IMR-90 (cell line): ENCODE results near the gene FAM110C. TPM values are rescaled to one million over a fixed set of nuclear protein-coding genes. Genes with fewer than 3 reads are reported as not detected.

ENCODE experiments used
- ATAC-seq: fragments of 200-7000 bp; cut with Tn5 transposase; 2 replicates; pipeline ENCODE4 v1.9.1; 2020; ENCODE audit warnings: low read depth, mild to moderate bottlenecking, moderate library complexity
- BruUV-seq: library from RNA; stranded (reverse); fragments of 400-500 nt; replicated peaks from 2 replicates; lab custom pipeline; 2021; lab: Mats Ljungman, UMichigan
- CTCF ChIA-PET: fragments of 300-600 bp; formaldehyde crosslinking; extraction: SDS; loops from one replicate; lab custom pipeline; 2021; ENCODE audit warnings: antibody characterized with exemption; lab: Yijun Ruan, JAX
- POLR2A ChIA-PET: fragments of 300-600 bp; sonication (Branson Sonifier 250); formaldehyde crosslinking; loops from one replicate; lab custom pipeline; 2022; ENCODE audit warnings: antibody characterized with exemption; ENCODE audit not compliant: unreplicated experiment; lab: Charles Lee
- DNase-seq: peaks from one replicate; pipeline ENCODE4 v3.0.0; 2013
- H2AFZ ChIP-seq: replicated peaks from 2 replicates; pipeline ENCODE3; 2013; ENCODE audit warnings: low read length, mild to moderate bottlenecking; ENCODE audit not compliant: poor library complexity
- H2AK5ac ChIP-seq: 2 replicates; pipeline ENCODE4 v1.6.1; 2013; ENCODE audit warnings: low read depth, low read length, inconsistent platforms
- H2AK9ac ChIP-seq: replicated peaks from 2 replicates; pipeline ENCODE3; 2013; ENCODE audit warnings: mild to moderate bottlenecking, low read depth, low read length, moderate library complexity; ENCODE audit not compliant: poor library complexity
- H2BK120ac ChIP-seq: 2 replicates; pipeline ENCODE4 v1.6.1; 2013; ENCODE audit warnings: low read depth, low read length, inconsistent platforms
- H2BK15ac ChIP-seq: 3 replicates; pipeline ENCODE4 v1.6.1; 2013; ENCODE audit warnings: low read depth, low read length, inconsistent platforms
- H2BK20ac ChIP-seq: 2 replicates; pipeline ENCODE4 v1.6.1; 2013; ENCODE audit warnings: low read depth, mild to moderate bottlenecking, inconsistent platforms, low read length, moderate library complexity
- H2BK5ac ChIP-seq: 2 replicates; pipeline ENCODE4 v1.6.1; 2013; ENCODE audit warnings: mild to moderate bottlenecking, low read depth, low read length, inconsistent platforms; ENCODE audit not compliant: poor library complexity, severe bottlenecking
- H3K14ac ChIP-seq: replicated peaks from 2 replicates; pipeline ENCODE4 v1.6.1; 2013; ENCODE audit warnings: low read depth, low read length, inconsistent platforms
- H3K18ac ChIP-seq: 2 replicates; pipeline ENCODE4 v1.6.1; 2013; ENCODE audit warnings: low read depth, low read length, control low read depth
- H3K23ac ChIP-seq: 2 replicates; pipeline ENCODE4 v1.6.1; 2013; ENCODE audit warnings: low read depth, low read length, inconsistent platforms
- H3K27ac ChIP-seq: 2 replicates; pipeline ENCODE4 v1.5.1; 2013; ENCODE audit warnings: mild to moderate bottlenecking, control low read depth, low read length; ENCODE audit not compliant: insufficient read depth
- H3K27me3 ChIP-seq: 2 replicates; pipeline ENCODE4 v1.6.1; 2013; ENCODE audit warnings: low read length; ENCODE audit not compliant: control insufficient read depth, insufficient read depth
- H3K36me3 ChIP-seq: 2 replicates; pipeline ENCODE4 v1.6.1; 2013; ENCODE audit warnings: low read length, mixed read lengths; ENCODE audit not compliant: control insufficient read depth, insufficient read depth
- H3K4ac ChIP-seq: 2 replicates; pipeline ENCODE4 v1.6.1; 2013; ENCODE audit warnings: low read depth, low read length, inconsistent platforms
- H3K4me1 ChIP-seq: 2 replicates; pipeline ENCODE4 v1.6.1; 2013; ENCODE audit warnings: low read length, mixed read lengths; ENCODE audit not compliant: control insufficient read depth, insufficient read depth
- H3K4me2 ChIP-seq: 2 replicates; pipeline ENCODE4 v1.6.1; 2013; ENCODE audit warnings: low read depth, mild to moderate bottlenecking, control low read depth, low read length, moderate library complexity
- H3K4me3 ChIP-seq: 2 replicates; pipeline ENCODE4 v1.5.1; 2013; ENCODE audit warnings: low read depth, mild to moderate bottlenecking, control low read depth, low read length, moderate library complexity; ENCODE audit not compliant: insufficient read depth
- H3K56ac ChIP-seq: 2 replicates; pipeline ENCODE4 v1.6.1; 2013; ENCODE audit warnings: low read length, inconsistent platforms; ENCODE audit not compliant: insufficient read depth; ENCODE audit errors: extremely low read depth
- H3K79me1 ChIP-seq, 2 experiments: 2 replicates each; pipeline ENCODE4 v1.6.1; 2013; ENCODE audit warnings: low read length in 2 of 2, inconsistent platforms in 1 of 2, low read depth in 1 of 2
- H3K9ac ChIP-seq: 2 replicates; pipeline ENCODE4 v1.6.1; 2013; ENCODE audit warnings: low read depth, low read length, control low read depth
- H3K9me1 ChIP-seq: 2 replicates; pipeline ENCODE4 v1.6.1; 2013; ENCODE audit warnings: low read length, inconsistent platforms; ENCODE audit not compliant: insufficient read depth
- H3K9me3 ChIP-seq: 2 replicates; pipeline ENCODE4 v1.6.1; 2013; ENCODE audit warnings: low read length; ENCODE audit not compliant: control insufficient read depth, insufficient read depth
- H4K20me1 ChIP-seq: 2 replicates; pipeline ENCODE4 v1.6.1; 2013; ENCODE audit warnings: low read length, inconsistent platforms; ENCODE audit not compliant: insufficient read depth
- H4K5ac ChIP-seq: 2 replicates; pipeline ENCODE4 v1.6.1; 2013; ENCODE audit warnings: mild to moderate bottlenecking, low read depth, low read length, control low read depth
- H4K8ac ChIP-seq, 2 experiments: 2 replicates each; pipeline ENCODE4 v1.6.1; 2013; ENCODE audit warnings: low read depth in 2 of 2, low read length in 2 of 2, control low read depth in 1 of 2, inconsistent platforms in 1 of 2
- H4K91ac ChIP-seq: 2 replicates; pipeline ENCODE4 v1.6.1; 2013; ENCODE audit warnings: low read depth, low read length, inconsistent platforms; ENCODE audit not compliant: insufficient read depth
- BHLHE40 ChIP-seq: fragments of 150-350 bp; IDR thresholded peaks from 2 replicates; pipeline ENCODE4 v1.6.1; 2016; ENCODE audit warnings: mild to moderate bottlenecking, low read depth, low read length
- CEBPB ChIP-seq: IDR thresholded peaks from 2 replicates; pipeline ENCODE4 v1.6.1; 2012; ENCODE audit warnings: low read depth, low read length, improper control_type of control experiment
- CHD1 ChIP-seq: IDR thresholded peaks from 2 replicates; pipeline ENCODE4 v1.6.1; 2012; ENCODE audit warnings: low read depth, low read length, improper control_type of control experiment
- ELK1 ChIP-seq: fragments of 150-350 bp; IDR thresholded peaks from 2 replicates; pipeline ENCODE4 v1.6.1; 2016; ENCODE audit warnings: low read depth, mild to moderate bottlenecking, low read length, moderate library complexity, borderline replicate concordance
- FOS ChIP-seq: fragments of 150-350 bp; IDR thresholded peaks from 2 replicates; pipeline ENCODE4 v1.6.1; 2016; ENCODE audit warnings: low read depth, low read length
- MAFK ChIP-seq: IDR thresholded peaks from 2 replicates; pipeline ENCODE4 v1.6.1; 2012; ENCODE audit warnings: low read depth, low read length, improper control_type of control experiment
- NFE2L2 ChIP-seq: fragments of 150-350 bp; IDR thresholded peaks from 2 replicates; pipeline ENCODE4 v1.6.1; 2016; ENCODE audit warnings: low read depth, mild to moderate bottlenecking, low read length
- POLR2A ChIP-seq: IDR thresholded peaks from 2 replicates; pipeline ENCODE4 v1.6.1; 2012; ENCODE audit warnings: mild to moderate bottlenecking, low read depth, low read length
- RAD21 ChIP-seq: IDR thresholded peaks from 2 replicates; pipeline ENCODE4 v1.6.1; 2012; ENCODE audit warnings: low read length, improper control_type of control experiment
- RCOR1 ChIP-seq: IDR thresholded peaks from 2 replicates; pipeline ENCODE4 v1.6.1; 2012; ENCODE audit warnings: mild to moderate bottlenecking, low read length, improper control_type of control experiment; ENCODE audit not compliant: insufficient replicate concordance
- RFX5 ChIP-seq: IDR thresholded peaks from 2 replicates; pipeline ENCODE4 v1.8.0; 2012; ENCODE audit warnings: low read depth, mild to moderate bottlenecking, low read length, moderate library complexity
- SMC3 ChIP-seq: fragments of 150-350 bp; IDR thresholded peaks from 2 replicates; pipeline ENCODE4 v1.6.1; 2016; ENCODE audit warnings: low read depth, mild to moderate bottlenecking, antibody characterized with exemption, low read length, moderate library complexity
- WGBS, 2 experiments: methylation state at CpG; one replicate each; pipeline versions ENCODE4 v1.1.5 to v1.1.7; 2013; ENCODE audit warnings: missing lambda C conversion rate in 2 of 2; ENCODE audit not compliant: insufficient read length in 1 of 2; ENCODE audit errors: extremely low coverage in 2 of 2; 5-methylcytosine and 5-hydroxymethylcytosine counted together
- dilution Hi-C: fragments of 300-500 bp; cut with HindIII; formaldehyde crosslinking; loops from one replicate; pipeline ENCODE4 v1.14.3; 2018; ENCODE audit warnings: low sequenced_read_pairs; ENCODE audit not compliant: unreplicated experiment
- in situ Hi-C: fragments of 300-500 bp; cut with MboI; formaldehyde crosslinking; loops from 3 replicates; pipeline ENCODE4 v1.14.3; 2019; ENCODE audit warnings: low sequenced_read_pairs, inconsistent platforms, mixed read lengths
- intact Hi-C: fragments of 100-400 bp; cut with micrococcal nuclease; formaldehyde crosslinking; loops from 2 replicates; pipeline ENCODE4 v1.10.0; 2022
- polyA plus RNA-seq, 3 experiments: library from polyadenylated mRNA; depleted of rRNA; stranded (reverse); fragments of >200 nt; gene quantifications; 2 replicates each; pipeline ENCODE4 v1.2.3, GENCODE V29; 2012; ENCODE audit warnings: low replicate concordance in 1 of 3
- total RNA-seq: library from RNA; depleted of rRNA; stranded (reverse); fragments of >200 nt; gene quantifications from 2 replicates; pipeline ENCODE4 v1.2.3, GENCODE V29; 2012
- TF ChIP-seq, protein P1 (sequence below): conservative IDR thresholded peaks from 2 replicates; pipeline ENCODE4 v1.5.1; 2012; ENCODE audit warnings: mild to moderate bottlenecking, low read depth, low read length, improper control_type of control experiment

FAM110C gene
- total and polyA plus RNA-seq, 2 of the 4 experiments (the other 2 are of a cell fraction): not detected

- no TSS peak for BruUV-seq
- Histone ChIP-seq H3K36me3 (no peaks in the 10 kb centered on the region), H4K8ac (no peak overlapping the region), H3K4me3 (no peak overlapping the region), H2AFZ (no peak overlapping the region), H2AK5ac (no peak overlapping the region), H4K20me1 (no peaks in the 10 kb centered on the region), H3K9me1 (no peaks in the 10 kb centered on the region), H3K9me3 (peaks cover 22% of the 10 kb centered on the region), H3K14ac (no peak overlapping the region), H4K91ac (no peak overlapping the region), H3K23ac (no peak overlapping the region), H3K9ac (no peak overlapping the region), H2BK120ac (no peak overlapping the region), H3K4ac (no peak overlapping the region), H3K27ac (no peak overlapping the region), H4K5ac (no peak overlapping the region), H2BK15ac (no peak overlapping the region), H3K18ac (no peak overlapping the region), H2BK20ac (no peak overlapping the region), H3K79me1 (no peaks in the 10 kb centered on the region), H2BK5ac (no peak overlapping the region), H2AK9ac (no peak overlapping the region), H3K56ac (no peak overlapping the region), H3K4me2 (no peak overlapping the region), H3K4me1 (no peaks in the 10 kb centered on the region), H3K27me3 (no peaks in the 10 kb centered on the region)
- in situ Hi-C loops (no loop called here), intact Hi-C loops (no loop called here), dilution Hi-C loops (no loop called here)
- POLR2A ChIA-PET: interaction anchor here (0.6 kb wide), 1 partner anchor 277 kb away, joined by 3 read pairs; no protein-coding TSS in a partner anchor
- CTCF ChIA-PET: no interaction called here
- DNase-seq (no peak), ATAC-seq (no peak)
- no peak for TF ChIP-seq MAFK
- TF ChIP-seq, protein P1, sequence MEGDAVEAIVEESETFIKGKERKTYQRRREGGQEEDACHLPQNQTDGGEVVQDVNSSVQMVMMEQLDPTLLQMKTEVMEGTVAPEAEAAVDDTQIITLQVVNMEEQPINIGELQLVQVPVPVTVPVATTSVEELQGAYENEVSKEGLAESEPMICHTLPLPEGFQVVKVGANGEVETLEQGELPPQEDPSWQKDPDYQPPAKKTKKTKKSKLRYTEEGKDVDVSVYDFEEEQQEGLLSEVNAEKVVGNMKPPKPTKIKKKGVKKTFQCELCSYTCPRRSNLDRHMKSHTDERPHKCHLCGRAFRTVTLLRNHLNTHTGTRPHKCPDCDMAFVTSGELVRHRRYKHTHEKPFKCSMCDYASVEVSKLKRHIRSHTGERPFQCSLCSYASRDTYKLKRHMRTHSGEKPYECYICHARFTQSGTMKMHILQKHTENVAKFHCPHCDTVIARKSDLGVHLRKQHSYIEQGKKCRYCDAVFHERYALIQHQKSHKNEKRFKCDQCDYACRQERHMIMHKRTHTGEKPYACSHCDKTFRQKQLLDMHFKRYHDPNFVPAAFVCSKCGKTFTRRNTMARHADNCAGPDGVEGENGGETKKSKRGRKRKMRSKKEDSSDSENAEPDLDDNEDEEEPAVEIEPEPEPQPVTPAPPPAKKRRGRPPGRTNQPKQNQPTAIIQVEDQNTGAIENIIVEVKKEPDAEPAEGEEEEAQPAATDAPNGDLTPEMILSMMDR: no peak
- no peak for TF ChIP-seq CHD1
- no peak for TF ChIP-seq RAD21
- TF ChIP-seq ELK1: no peak
- no peak for TF ChIP-seq NFE2L2
- TF ChIP-seq CEBPB: no peak
- TF ChIP-seq RCOR1: no peak
- TF ChIP-seq SMC3: no peak
- TF ChIP-seq BHLHE40: no peak
- TF ChIP-seq FOS: no peak
- no peak for TF ChIP-seq RFX5
- no peak for TF ChIP-seq POLR2A
- 85% methylated on average over 5 of the region's 17 CpGs; no CpG with 5 or more reads in 1 of the 2 experiments for WGBS, 2 experiments
Measured at GRCh38 chr2:66853-67252, 20.5 kb upstream of the FAM110C start.
